Stimulated activated memory B cell treated with anti-CD40 and anti-IgM and Interleukin-4, amounts not matched to agents 10 μg/mL and 1 μg/mL and 100 μg/mL, for 72 hours (primary cell): Measurements from ENCODE around the gene C16orf78.

Source experiments
- ATAC-seq: fragments of 150-1000 bp; cut with Tn5 transposase; 2 replicates; pipeline ENCODE4 v1.10.0; 2021
- H3K27ac Mint-ChIP-seq: one replicate; pipeline ENCODE4 v1.8.0; 2022; ENCODE audit warnings: mild to moderate bottlenecking, mixed read lengths
- H3K27me3 Mint-ChIP-seq: one replicate; pipeline ENCODE4 v1.8.0; 2022; ENCODE audit warnings: mixed read lengths
- H3K36me3 Mint-ChIP-seq: one replicate; pipeline ENCODE4 v1.8.0; 2022; ENCODE audit warnings: mixed read lengths
- H3K4me1 Mint-ChIP-seq: one replicate; pipeline ENCODE4 v1.8.0; 2022; ENCODE audit warnings: mixed read lengths
- H3K4me3 Mint-ChIP-seq: one replicate; pipeline ENCODE4 v1.8.0; 2022; ENCODE audit warnings: mild to moderate bottlenecking, moderate library complexity, mixed read lengths
- H3K9me3 Mint-ChIP-seq: one replicate; pipeline ENCODE4 v1.8.0; 2022; ENCODE audit warnings: mixed read lengths

The C16orf78 gene

DNA sequence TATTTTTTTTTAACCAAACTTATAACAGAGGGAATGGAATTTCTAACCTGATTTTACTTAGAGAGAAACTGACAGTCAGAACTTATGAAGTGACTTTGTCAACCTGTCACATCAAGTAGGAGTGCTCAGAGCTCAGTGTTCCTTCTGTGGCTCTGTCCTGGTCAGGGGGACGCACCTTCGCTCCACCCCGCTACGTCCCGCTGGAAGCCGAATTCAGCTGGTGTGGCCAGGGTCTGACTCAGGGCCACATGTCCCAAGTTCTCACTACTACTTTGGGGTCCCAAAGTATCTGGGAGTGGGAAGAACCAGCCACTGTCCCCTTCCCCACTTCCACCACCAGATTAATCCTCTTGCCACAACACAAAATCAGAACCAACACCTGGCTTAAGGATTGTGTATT lies 51.4 kb downstream of the C16orf78 start:
- Mint-ChIP-seq H3K36me3 (no peaks in the 10 kb centered on the region), H3K4me1 (no peaks in the 10 kb centered on the region), H3K27ac (no peak overlapping the region), H3K27me3 (peaks cover 8% of the 10 kb centered on the region), H3K9me3 (peaks cover 17% of the 10 kb centered on the region), H3K4me3 (no peak overlapping the region)
- ATAC-seq, result no peak

DNA sequence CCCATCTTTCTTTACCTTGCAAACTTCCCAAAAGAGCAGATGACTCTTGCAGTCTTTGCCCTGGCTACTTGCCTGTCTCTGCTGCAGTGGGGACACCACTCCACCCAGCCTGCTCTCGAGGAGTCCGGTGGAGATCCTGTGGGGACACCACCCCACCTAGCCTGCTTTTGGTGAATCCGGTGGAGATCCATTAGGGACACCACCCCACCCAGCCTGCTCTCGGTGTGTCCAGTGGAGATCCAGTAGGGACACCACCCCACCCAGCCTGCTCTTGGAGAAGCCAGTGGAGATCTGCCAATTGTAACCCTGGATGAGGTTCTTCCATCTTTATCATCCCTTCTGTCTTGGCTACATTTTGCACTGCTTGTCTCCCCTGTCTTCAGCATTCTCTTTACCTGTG lies 54.2 kb downstream of the C16orf78 start:
- Mint-ChIP-seq H3K9me3 (peaks cover 18% of the 10 kb centered on the region), H3K36me3 (no peaks in the 10 kb centered on the region), H3K4me1 (no peaks in the 10 kb centered on the region), H3K4me3 (no peak overlapping the region), H3K27ac (no peak overlapping the region), H3K27me3 (peaks cover 8% of the 10 kb centered on the region)
- ATAC-seq, result no peak

DNA sequence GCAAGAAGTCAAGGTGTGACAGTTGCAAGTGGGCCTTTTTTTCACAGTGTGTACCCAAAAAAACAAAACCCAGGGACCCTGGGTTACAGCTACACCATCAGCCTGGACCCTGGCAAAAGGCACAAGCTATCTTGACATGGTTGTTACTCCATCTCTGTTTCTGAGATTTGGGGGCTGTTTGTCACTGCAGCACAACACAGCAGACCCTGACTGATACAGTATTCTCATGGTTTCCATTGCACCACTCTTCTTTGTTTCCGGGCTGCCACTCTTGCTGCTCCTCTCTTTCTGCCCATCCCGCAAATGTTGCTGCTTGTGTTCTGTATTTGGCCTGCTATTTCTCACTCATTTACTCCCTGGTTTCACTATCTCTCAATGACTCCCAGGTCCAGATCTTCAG lies 55.2 kb downstream of the C16orf78 start:
- ATAC-seq, result no peak
- Mint-ChIP-seq H3K4me3 (no peak overlapping the region), H3K27me3 (peaks cover 3% of the 10 kb centered on the region), H3K9me3 (peaks cover 14% of the 10 kb centered on the region), H3K36me3 (no peaks in the 10 kb centered on the region), H3K4me1 (no peaks in the 10 kb centered on the region), H3K27ac (no peak overlapping the region)

DNA sequence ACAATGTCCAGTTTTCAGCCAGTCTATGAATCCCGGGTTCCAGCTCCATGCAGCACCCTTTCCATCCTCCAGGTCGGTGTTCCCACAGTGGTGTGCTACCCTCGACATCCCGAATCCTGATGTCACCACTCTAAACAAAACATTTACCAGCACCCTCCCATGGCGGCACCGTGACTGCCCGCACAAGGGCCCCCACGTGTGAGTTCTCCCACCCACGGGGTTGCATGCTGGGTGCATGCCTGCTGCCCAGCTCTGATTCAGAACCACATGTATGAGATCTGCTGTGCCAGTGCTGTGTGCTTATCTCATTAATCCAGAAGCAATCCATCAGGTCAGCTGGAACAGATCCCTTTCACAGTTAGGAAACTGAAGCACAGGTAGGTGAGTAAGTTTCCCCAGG lies 57.4 kb downstream of the C16orf78 start:
- Mint-ChIP-seq H3K36me3 (no peaks in the 10 kb centered on the region), H3K27ac (no peak overlapping the region), H3K4me1 (no peaks in the 10 kb centered on the region), H3K9me3 (peaks cover 11% of the 10 kb centered on the region), H3K4me3 (no peak overlapping the region), H3K27me3 (no peaks in the 10 kb centered on the region)
- no peak for ATAC-seq

DNA sequence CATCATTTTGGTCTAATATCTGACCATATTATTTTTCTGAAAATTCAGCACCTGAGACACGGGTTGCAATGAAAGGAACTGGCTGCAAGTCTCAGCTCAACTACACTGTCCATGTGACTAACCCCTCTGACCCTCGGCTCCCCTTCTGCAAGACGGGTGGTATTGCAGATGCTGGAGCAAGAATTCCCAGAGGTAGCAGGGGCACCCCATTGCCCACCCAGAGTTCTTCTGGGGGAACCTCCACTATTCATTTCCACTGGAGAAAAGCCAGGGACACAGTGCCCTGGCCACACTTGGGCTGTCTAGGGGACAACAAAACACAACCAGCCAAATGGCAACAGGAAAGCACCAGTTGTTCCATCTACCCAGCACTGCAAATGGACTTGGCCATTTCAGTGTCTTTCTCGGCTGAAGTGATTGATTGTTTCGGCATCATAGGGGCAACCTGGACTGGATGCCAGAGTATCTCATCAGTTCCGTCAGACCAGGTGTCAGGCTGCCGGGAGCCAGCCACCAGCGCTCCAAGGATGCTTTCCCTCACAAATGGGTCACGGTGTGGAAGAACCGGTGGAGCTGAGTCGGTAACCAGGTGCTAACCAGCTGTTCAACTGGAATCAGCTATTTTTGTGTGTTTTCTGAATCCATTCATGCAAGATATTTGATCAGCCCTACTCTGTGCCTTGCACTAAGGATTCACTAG lies 58.1 kb downstream of the C16orf78 start:
- no peak overlapping the region for H3K27ac Mint-ChIP-seq
- H3K9me3 Mint-ChIP-seq, result peaks cover 11% of the 10 kb centered on the region
- no peak for ATAC-seq
- H3K4me1 Mint-ChIP-seq, result no peaks in the 10 kb centered on the region
- H3K27me3 Mint-ChIP-seq, result peaks cover 4% of the 10 kb centered on the region
- H3K4me3 Mint-ChIP-seq, result no peak overlapping the region
- no peaks in the 10 kb centered on the region for H3K36me3 Mint-ChIP-seq

DNA sequence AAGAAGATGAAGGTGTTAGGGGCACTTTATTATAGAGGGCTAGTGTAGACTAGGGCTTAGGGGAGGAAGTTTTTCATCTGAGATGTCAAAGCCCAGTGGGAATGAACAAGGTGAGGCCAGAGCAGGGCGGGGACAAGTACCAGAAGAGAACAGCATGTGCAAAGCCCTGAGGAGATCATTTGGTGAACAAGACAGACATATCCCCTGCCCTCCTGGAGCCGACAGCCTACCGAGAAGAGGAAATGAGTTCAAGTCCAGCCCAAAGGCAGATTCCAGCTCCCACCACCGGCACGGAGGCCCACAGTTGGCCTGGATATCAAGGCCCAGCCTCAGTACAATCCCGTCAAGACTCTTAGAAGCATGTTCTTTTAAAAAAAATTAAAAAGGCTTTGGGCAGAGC lies 61.1 kb downstream of the C16orf78 start:
- H3K36me3 Mint-ChIP-seq, result no peaks in the 10 kb centered on the region
- no peak overlapping the region for H3K27ac Mint-ChIP-seq
- H3K4me1 Mint-ChIP-seq, result no peaks in the 10 kb centered on the region
- H3K9me3 Mint-ChIP-seq, result peaks cover 2% of the 10 kb centered on the region
- peaks cover 16% of the 10 kb centered on the region for H3K27me3 Mint-ChIP-seq
- no peak for ATAC-seq
- no peak overlapping the region for H3K4me3 Mint-ChIP-seq

DNA sequence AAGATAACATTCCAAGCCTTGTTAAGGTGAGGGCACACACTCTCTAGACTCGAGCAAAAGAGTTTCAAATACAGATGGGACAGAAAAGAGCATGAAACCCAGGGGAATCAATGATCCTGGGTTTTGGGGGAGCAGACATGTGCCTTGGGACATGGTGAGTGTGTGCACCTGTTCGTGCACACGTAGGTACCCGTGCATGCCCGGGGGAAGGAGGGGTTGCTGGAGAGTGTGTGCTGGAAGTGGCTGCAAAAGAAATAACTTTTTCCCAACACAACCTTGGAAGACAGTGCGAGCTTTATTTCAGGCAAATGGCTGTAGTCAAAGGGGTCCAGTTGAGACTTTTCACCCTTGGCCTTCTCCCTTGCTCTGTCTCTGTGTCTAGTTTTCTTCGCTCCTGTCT lies 62.6 kb downstream of the C16orf78 start:
- Mint-ChIP-seq H3K9me3 (no peaks in the 10 kb centered on the region), H3K4me1 (peaks cover 2% of the 10 kb centered on the region), H3K27me3 (peaks cover 16% of the 10 kb centered on the region), H3K4me3 (no peak overlapping the region), H3K27ac (no peak overlapping the region), H3K36me3 (no peaks in the 10 kb centered on the region)
- ATAC-seq, result no peak

DNA sequence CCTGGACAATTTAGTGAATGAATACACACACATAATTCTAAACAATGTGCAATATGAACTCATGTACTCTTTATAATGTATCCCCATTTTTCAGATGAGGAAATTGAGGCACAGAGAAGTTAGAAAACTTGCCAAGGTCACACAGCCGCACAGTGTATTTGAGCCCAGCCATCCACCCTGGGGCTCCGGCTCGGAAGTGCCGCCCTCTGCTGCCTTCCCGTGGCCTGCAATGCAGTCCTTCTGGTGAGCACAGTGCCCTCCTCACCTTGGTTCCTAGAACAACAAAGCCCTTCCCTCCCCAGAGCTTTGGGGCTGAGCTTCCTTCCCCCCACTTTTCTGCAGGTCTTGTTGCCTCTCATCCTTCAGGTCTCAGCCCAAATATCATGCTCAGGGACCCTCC lies 63.7 kb downstream of the C16orf78 start:
- H3K36me3 Mint-ChIP-seq, result no peaks in the 10 kb centered on the region
- ATAC-seq, result no peak
- H3K4me1 Mint-ChIP-seq, result peaks cover 14% of the 10 kb centered on the region
- H3K27ac Mint-ChIP-seq, result no peak overlapping the region
- no peak overlapping the region for H3K4me3 Mint-ChIP-seq
- H3K9me3 Mint-ChIP-seq, result no peaks in the 10 kb centered on the region
- peaks cover 16% of the 10 kb centered on the region for H3K27me3 Mint-ChIP-seq

DNA sequence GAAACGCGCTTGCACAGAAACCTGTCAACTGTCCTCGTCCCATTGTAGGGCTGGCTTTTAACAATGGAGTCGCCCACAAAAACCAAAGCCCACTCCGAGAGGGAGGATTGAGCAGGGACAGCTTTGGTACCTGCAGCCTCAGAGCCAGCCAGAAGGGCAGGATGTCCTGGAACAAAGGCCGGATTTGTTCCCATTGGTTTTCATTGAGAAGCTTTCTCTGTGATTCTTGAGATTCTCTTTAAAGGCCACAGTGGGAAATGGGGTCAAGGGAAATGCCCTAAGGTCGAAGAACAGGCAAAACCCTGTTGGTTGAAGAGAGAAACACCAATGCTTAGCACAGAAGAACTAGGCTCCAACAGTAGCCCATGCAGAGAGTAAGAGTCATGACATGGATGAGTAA lies 65.4 kb downstream of the C16orf78 start:
- H3K36me3 Mint-ChIP-seq, result no peaks in the 10 kb centered on the region
- no peak for ATAC-seq
- H3K27ac Mint-ChIP-seq, result no peak overlapping the region
- peaks cover 16% of the 10 kb centered on the region for H3K27me3 Mint-ChIP-seq
- no peaks in the 10 kb centered on the region for H3K9me3 Mint-ChIP-seq
- H3K4me1 Mint-ChIP-seq, result peaks cover 14% of the 10 kb centered on the region
- H3K4me3 Mint-ChIP-seq, result no peak overlapping the region

DNA sequence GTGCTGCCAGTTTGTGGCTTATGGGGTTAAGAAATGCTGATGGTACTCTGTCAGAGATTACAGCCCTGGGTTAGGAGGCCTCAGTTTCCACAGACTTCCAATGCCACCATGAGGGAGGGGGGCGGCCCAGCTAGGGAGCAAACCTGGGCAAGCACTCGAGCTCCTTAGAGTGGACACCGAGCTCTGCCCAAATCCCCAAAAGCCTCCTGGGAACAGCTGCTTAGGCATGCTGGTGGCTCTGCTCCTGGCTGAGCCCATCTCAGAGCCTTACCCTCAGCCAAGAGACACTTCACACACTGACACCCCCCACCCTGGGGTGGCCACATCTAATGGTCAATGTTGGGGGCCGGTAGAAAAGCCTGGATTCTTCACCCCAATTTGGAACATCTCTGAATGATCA lies 66.1 kb downstream of the C16orf78 start:
- no peak overlapping the region for H3K4me3 Mint-ChIP-seq
- H3K27ac Mint-ChIP-seq, result no peak overlapping the region
- H3K27me3 Mint-ChIP-seq, result peaks cover 16% of the 10 kb centered on the region
- H3K4me1 Mint-ChIP-seq, result peaks cover 14% of the 10 kb centered on the region
- H3K9me3 Mint-ChIP-seq, result no peaks in the 10 kb centered on the region
- no peaks in the 10 kb centered on the region for H3K36me3 Mint-ChIP-seq
- ATAC-seq, result no peak

DNA sequence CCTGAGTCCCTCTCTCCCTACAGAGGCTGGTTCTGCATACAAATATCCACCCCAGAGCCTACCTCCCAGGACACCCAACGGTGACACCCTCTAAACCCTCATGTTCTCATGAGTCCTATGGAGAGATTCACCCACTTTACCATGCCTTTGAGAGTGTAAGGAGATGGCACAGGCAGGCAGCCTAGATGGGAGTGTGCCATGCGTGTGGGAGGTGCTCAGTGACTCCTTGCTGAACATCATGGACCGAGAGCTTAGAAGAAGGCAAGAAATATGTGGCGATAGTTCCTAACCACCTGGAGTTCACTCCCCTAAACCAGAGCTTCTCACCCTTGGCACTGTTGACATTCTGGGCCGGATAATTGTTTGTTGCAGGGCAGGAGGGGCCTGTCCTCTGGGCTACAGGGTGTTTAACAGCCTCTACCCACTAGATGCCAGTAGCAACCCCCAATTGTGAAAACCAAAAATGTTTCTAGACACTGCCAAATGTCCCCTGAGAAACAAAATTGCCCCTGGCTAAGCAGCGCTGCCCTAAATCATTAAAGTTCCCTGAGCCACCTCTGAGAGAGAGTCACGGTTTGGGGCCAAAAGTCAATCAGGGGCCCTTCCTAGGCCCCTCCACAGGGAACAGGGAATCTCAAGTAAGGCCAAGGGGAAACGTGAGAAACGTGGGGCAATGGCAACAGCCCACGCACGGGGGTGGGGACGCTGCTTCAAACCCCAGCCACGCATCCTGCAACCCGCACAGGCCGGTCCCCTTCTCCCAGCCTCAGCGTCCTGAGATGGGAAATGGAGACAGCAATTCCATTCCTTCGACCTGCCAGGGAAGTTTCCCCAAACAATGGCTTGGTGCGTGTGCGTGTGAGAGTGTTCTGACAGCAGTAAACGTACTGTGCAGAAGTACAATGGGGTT lies 66.8 kb downstream of the C16orf78 start:
- Mint-ChIP-seq H3K36me3 (no peaks in the 10 kb centered on the region), H3K27ac (peak overlapping the region; percentile 25), H3K9me3 (no peaks in the 10 kb centered on the region), H3K4me1 (peaks cover 14% of the 10 kb centered on the region), H3K27me3 (peaks cover 16% of the 10 kb centered on the region), H3K4me3 (no peak overlapping the region)
- ATAC-seq, result no peak

DNA sequence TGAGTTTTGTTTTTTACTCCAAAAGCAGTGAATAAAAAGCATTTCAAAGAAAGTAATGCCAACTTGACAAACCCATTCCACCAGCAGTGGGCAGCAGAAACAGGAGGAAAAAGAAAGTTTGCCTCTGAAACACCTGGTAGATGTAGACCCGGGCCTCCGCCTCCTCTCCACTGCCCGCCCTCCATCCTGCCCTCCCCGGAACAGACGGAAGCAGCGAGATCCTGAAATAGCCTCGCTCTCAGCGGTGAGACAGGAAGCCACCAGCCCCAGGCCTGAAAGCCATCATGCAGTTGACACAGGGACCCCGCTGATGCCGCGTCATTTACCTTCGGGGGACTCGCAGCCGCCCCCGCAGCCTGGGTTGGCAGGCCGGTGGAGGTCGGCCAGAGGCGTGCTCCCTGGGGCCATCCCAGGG lies 67.8 kb downstream of the C16orf78 start:
- ATAC-seq, result peak; percentile 76
- peak overlapping the region; percentile 25 for H3K27ac Mint-ChIP-seq
- H3K36me3 Mint-ChIP-seq, result no peaks in the 10 kb centered on the region
- peak overlapping the region; percentile 55 for H3K4me3 Mint-ChIP-seq
- no peaks in the 10 kb centered on the region for H3K9me3 Mint-ChIP-seq
- H3K27me3 Mint-ChIP-seq, result peaks cover 16% of the 10 kb centered on the region
- H3K4me1 Mint-ChIP-seq, result peaks cover 14% of the 10 kb centered on the region

DNA sequence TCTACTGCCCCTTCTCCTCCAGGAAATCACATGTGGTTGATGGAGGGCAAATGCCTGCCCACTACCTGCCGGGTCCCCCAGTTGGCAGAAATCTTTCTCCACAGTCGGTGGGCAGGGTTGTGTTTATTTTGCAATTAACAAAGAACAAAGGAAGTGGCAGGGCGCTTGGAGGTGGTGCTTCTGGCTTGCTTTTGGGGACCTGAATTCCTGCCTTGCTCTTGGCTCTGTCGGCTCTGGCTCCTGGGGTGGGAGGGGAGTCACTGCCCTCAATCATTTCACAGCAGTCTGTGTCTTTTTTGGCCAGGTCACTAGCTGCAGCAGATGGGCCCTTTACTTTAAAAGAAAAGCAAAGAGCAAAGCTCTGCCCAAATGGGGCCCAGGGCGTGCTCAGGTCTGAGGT lies 69.2 kb downstream of the C16orf78 start:
- H3K27ac Mint-ChIP-seq, result no peak overlapping the region
- ATAC-seq, result no peak
- no peaks in the 10 kb centered on the region for H3K36me3 Mint-ChIP-seq
- H3K27me3 Mint-ChIP-seq, result peaks cover 2% of the 10 kb centered on the region
- peaks cover 14% of the 10 kb centered on the region for H3K4me1 Mint-ChIP-seq
- H3K4me3 Mint-ChIP-seq, result no peak overlapping the region
- no peaks in the 10 kb centered on the region for H3K9me3 Mint-ChIP-seq

DNA sequence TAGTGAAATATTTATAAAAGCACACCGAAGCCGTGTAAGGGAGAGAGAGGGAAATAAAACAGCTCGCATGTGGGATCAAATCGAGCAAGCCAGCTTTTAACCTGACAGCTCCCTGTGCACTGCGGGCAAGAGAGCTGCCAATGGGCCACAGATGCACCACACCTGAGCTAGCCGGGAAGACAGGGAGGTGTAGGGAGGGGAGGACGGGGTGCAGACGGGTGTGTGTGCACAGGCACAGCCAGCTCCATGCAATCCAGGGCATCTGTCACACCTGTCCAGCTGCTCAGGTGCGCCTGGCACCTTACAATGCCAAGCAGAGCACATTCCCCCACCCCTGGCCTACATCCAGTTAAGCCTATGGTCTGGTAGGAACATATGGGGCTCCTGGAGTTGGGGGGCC lies 70.0 kb downstream of the C16orf78 start:
- H3K27me3 Mint-ChIP-seq, result no peaks in the 10 kb centered on the region
- H3K9me3 Mint-ChIP-seq, result no peaks in the 10 kb centered on the region
- no peak overlapping the region for H3K4me3 Mint-ChIP-seq
- no peak for ATAC-seq
- H3K27ac Mint-ChIP-seq, result no peak overlapping the region
- H3K4me1 Mint-ChIP-seq, result peaks cover 14% of the 10 kb centered on the region
- H3K36me3 Mint-ChIP-seq, result no peaks in the 10 kb centered on the region

DNA sequence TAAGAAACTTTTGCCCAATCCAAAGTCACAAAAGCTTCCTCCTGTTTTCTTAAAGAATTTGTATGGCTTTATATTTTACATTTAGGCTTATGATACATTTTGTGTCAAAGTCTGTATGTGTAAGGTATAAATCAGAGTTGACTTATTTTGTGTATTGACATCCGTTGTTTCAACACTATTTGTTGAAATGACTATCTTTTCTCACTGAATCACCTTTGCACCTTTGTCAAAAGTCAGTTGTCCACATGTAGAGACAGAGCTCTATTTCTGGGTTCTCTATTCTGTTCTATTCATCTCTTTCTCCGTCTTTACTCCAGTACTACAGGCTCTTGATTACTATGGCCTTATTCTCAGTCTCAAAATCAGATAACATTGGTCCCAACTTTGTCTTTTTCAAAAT lies 73.2 kb downstream of the C16orf78 start:
- ATAC-seq, result no peak
- H3K4me1 Mint-ChIP-seq, result peaks cover 6% of the 10 kb centered on the region
- no peaks in the 10 kb centered on the region for H3K36me3 Mint-ChIP-seq
- no peaks in the 10 kb centered on the region for H3K9me3 Mint-ChIP-seq
- no peak overlapping the region for H3K27ac Mint-ChIP-seq
- no peak overlapping the region for H3K4me3 Mint-ChIP-seq
- H3K27me3 Mint-ChIP-seq, result peaks cover 7% of the 10 kb centered on the region
